ENCODE data around the gene RPS17.
"Not testable (repeated sequence)": the region's sequence is repeated elsewhere in the genome, so short reads cannot be mapped to it uniquely, and the experiment has no call there.

Gene RPS17

GRCh38 chr15:82507087-82507486 is 33.2 kb downstream of the RPS17 start:
- DNase-seq (ENCODE audit: low read depth), result not testable (repeated sequence)

GRCh38 chr15:82505842-82506241 is 34.4 kb downstream of the RPS17 start:
- not testable (repeated sequence) for DNase-seq (ENCODE audit: low read depth)

- DNase-seq (ENCODE audit: low read depth), result not testable (repeated sequence)
These were observed 36.2 kb downstream of the RPS17 start for GRCh38 chr15:82504074-82504473.

GRCh38 chr15:82502700-82503339 is 37.4 kb downstream of the RPS17 start:
- DNase-seq (ENCODE audit: low read depth), result not testable (repeated sequence)

GRCh38 chr15:82500772-82501171 is 39.5 kb downstream of the RPS17 start:
- not testable (repeated sequence) for DNase-seq (ENCODE audit: low read depth)

GRCh38 chr15:82497978-82498377 is 42.3 kb downstream of the RPS17 start:
- not testable (repeated sequence) for DNase-seq (ENCODE audit: low read depth)

GRCh38 chr15:82488250-82488649 is 52.0 kb downstream of the RPS17 start:
- DNase-seq (ENCODE audit: low read depth), result not testable (repeated sequence)

GRCh38 chr15:82487045-82487444 is 53.2 kb downstream of the RPS17 start:
- not testable (repeated sequence) for DNase-seq (ENCODE audit: low read depth)

Measured in GM04503 (cell line).